Aorta (tissue), 5 donors: Measurements from ENCODE around the gene ZNG1F. TPM values are rescaled to one million over a fixed set of nuclear protein-coding genes. Genes with fewer than 3 reads are reported as not detected.
"Not testable (repeated sequence)": the region's sequence is repeated elsewhere in the genome, so short reads cannot be mapped to it uniquely, and the experiment has no call there.

ENCODE experiments used
- ATAC-seq: fragments of 200-7000 bp; cut with Tn5 transposase; one replicate; pipeline ENCODE4 v1.9.1; 2022; ENCODE audit warnings: moderate library complexity; ENCODE audit not compliant: low FRiP score
- DNase-seq, 2 donors: peaks; one replicate each; pipeline ENCODE4 v3.0.0-alpha.2; 2020
- H3K27ac ChIP-seq, 2 donors: one replicate each; pipeline ENCODE4 v1.5.1; 2013; ENCODE audit warnings: low read length in 2 of 2, mild to moderate bottlenecking in 2 of 2, moderate library complexity in 2 of 2, control low read depth in 1 of 2, inconsistent platforms in 1 of 2, low read depth in 1 of 2
- H3K27me3 ChIP-seq, 2 donors: one replicate each; pipeline ENCODE4 v1.6.1; 2013; ENCODE audit warnings: control low read depth in 1 of 2, low read length in 1 of 2, mild to moderate bottlenecking in 1 of 2, moderate library complexity in 1 of 2; ENCODE audit not compliant: insufficient read depth in 2 of 2, control insufficient read depth in 1 of 2
- H3K36me3 ChIP-seq, 2 donors: one replicate each; pipeline ENCODE4 v1.6.1; 2013; ENCODE audit warnings: control low read depth in 1 of 2, low read length in 1 of 2, mild to moderate bottlenecking in 1 of 2; ENCODE audit not compliant: insufficient read depth in 2 of 2, control insufficient read depth in 1 of 2
- H3K4me1 ChIP-seq, 2 donors: one replicate each; pipeline ENCODE4 v1.6.1; 2013; ENCODE audit warnings: low read length in 2 of 2, control low read depth in 1 of 2, mild to moderate bottlenecking in 1 of 2, moderate library complexity in 1 of 2; ENCODE audit not compliant: insufficient read depth in 2 of 2, control insufficient read depth in 1 of 2
- H3K4me3 ChIP-seq, 2 donors: one replicate each; pipeline ENCODE4 v1.5.1; 2013; ENCODE audit warnings: low read length in 2 of 2, control low read depth in 1 of 2, mild to moderate bottlenecking in 1 of 2
- H3K9me3 ChIP-seq: one replicate; pipeline ENCODE4 v1.6.1; 2013; ENCODE audit warnings: mild to moderate bottlenecking, low read length; ENCODE audit not compliant: control insufficient read depth
- WGBS, 2 donors: extraction: QIAGEN DNeasy Blood & Tissue Kit; methylation state at CpG; one replicate each; pipeline ENCODE4 v1.1.7; 2013; 5-methylcytosine and 5-hydroxymethylcytosine counted together
- intact Hi-C, 2 donors: fragments of 100-400 bp; cut with DNase I; formaldehyde crosslinking; loops; one replicate each; pipeline versions ENCODE4 v1.14.2 to v1.15.0; 2022
- microRNA-seq, 2 donors: library from miRNA; unstranded; fragments of <30 nt; microRNA quantifications; one replicate each; pipeline ENCODE4 v1.2.0, GENCODE V29; 2020
- polyA plus RNA-seq, 2 donors: library from polyadenylated mRNA; stranded (reverse); fragments of 200-250 nt; gene quantifications; one replicate each; pipeline ENCODE4 v1.2.3, GENCODE V29; 2013
- total RNA-seq, 2 donors: library from RNA; stranded (reverse); fragmentation: NEBNext Ultra II Directional; extraction: Animal tissue kit (Norgen Biotek cat#: 25700); gene quantifications; one replicate each; pipeline ENCODE4 v1.2.1, GENCODE V29; 2021
- donor health status: healthy with polysubstance abuse.
- donor health status: Bipolar disorder and iron deficiency.
- donor health status: DM: no; HTN: no; CAD: no.
- donor health status: DM: no; HTN: no; CAD: no.
- donor health status: DM: yes; HTN: yes; CAD: no.

ZNG1F gene
- total and polyA plus RNA-seq, 4 donors: 2.0 to 35.6 (median 6.7) TPM

- DNase-seq, intact Hi-C loops, H3K27ac ChIP-seq, H3K9me3 ChIP-seq, H3K27me3 ChIP-seq, H3K4me1 ChIP-seq, H3K36me3 ChIP-seq, ATAC-seq, H3K4me3 ChIP-seq: not testable (repeated sequence)
- WGBS, 2 donors: 28 to 38% methylated on average over 4 of the region's 4 CpGs
These were observed 106.8 kb downstream of the ZNG1F start for GRCh38 chr9:41082358-41082757.

Small RNA genes within 50 kb of the gene (microRNA-seq; reads per million reads assigned to microRNA genes)
- 0 reads per million in 2 donors for gene MIR4477A

Other genes with a start within 250 kb of the ZNG1F start
- gene FOXD4L6, start 60.6 kb downstream of the ZNG1F start, total RNA-seq: not detected
- not detected for gene FOXD4L6, start 60.6 kb downstream of the ZNG1F start, polyA plus RNA-seq